SK-N-SH (cell line): ENCODE data around the gene MARS1. TPM values are rescaled to one million over a fixed set of nuclear protein-coding genes. Genes with fewer than 3 reads are reported as not detected.
"Not testable (repeated sequence)": the region's sequence is repeated elsewhere in the genome, so short reads cannot be mapped to it uniquely, and the experiment has no call there.

Experiments
- CTCF ChIA-PET: fragments of 300-600, 350-600 bp; formaldehyde crosslinking; extraction: SDS; loops from one replicate; lab custom pipeline; 2021; lab: Yijun Ruan, JAX
- POLR2A ChIA-PET: fragments of 350-600 bp; sonication (Branson Sonifier 250); formaldehyde crosslinking; extraction: SDS; loops from one replicate; lab custom pipeline; 2020; ENCODE audit warnings: antibody characterized with exemption, inconsistent platforms; lab: Yijun Ruan, JAX
- DNase-seq: peaks from one replicate; pipeline ENCODE4 v3.0.0; 2012
- H2AFZ ChIP-seq: fragments of 200-600 bp; sonication (generic); 2 replicates; pipeline ENCODE4 v1.8.1; 2016; ENCODE audit warnings: antibody characterized with exemption, mild to moderate bottlenecking, low read depth
- H3F3A ChIP-seq: fragments of 200-600 bp; sonication (generic); replicated peaks from 2 replicates; pipeline ENCODE3; 2016; ENCODE audit warnings: antibody characterized with exemption, mild to moderate bottlenecking; ENCODE audit not compliant: insufficient read depth
- H3K27ac ChIP-seq, 2 experiments: fragments of 200-500 bp in 1 of 2; fragments of 200-600 bp in 1 of 2; sonication (Bioruptor generic) in 1 of 2; sonication (generic), shearing (Covaris generic) in 1 of 2; 2 replicates each; pipeline versions ENCODE4 v1.5.1 to v1.6.1; 2014 to 2016; ENCODE audit warnings: low read depth in 2 of 2, inconsistent platforms in 1 of 2, low read length in 1 of 2, mild to moderate bottlenecking in 1 of 2, mixed read lengths in 1 of 2
- H3K27me3 ChIP-seq: fragments of 200-600 bp; sonication (generic), shearing (Covaris generic); 2 replicates; pipeline ENCODE4 v1.6.1; 2016; ENCODE audit warnings: mixed run types; ENCODE audit not compliant: insufficient read depth
- H3K36me3 ChIP-seq, 2 experiments: fragments of 200-500 bp in 1 of 2; fragments of 200-600 bp in 1 of 2; sonication (Bioruptor generic) in 1 of 2; sonication (generic) in 1 of 2; replicated peaks in 1 of 2; 2 replicates each; pipeline versions ENCODE3 to v1.5.1; 2014 to 2016; ENCODE audit warnings: low read length in 1 of 2, mild to moderate bottlenecking in 1 of 2; ENCODE audit not compliant: insufficient read depth in 2 of 2, control insufficient read depth in 1 of 2
- H3K4me1 ChIP-seq, 2 experiments: fragments of 200-500 bp in 1 of 2; fragments of 200-600 bp in 1 of 2; sonication (Bioruptor generic) in 1 of 2; sonication (generic), shearing (Covaris generic) in 1 of 2; 2 replicates each; pipeline versions ENCODE4 v1.5.1 to v1.6.1; 2014 to 2016; ENCODE audit warnings: low read depth in 1 of 2, low read length in 1 of 2, mixed run types in 1 of 2; ENCODE audit not compliant: insufficient read depth in 2 of 2, control insufficient read depth in 1 of 2
- H3K4me2 ChIP-seq: fragments of 200-600 bp; sonication (generic), shearing (Covaris generic); 2 replicates; pipeline ENCODE4 v1.6.1; 2017; ENCODE audit warnings: mixed run types
- H3K4me3 ChIP-seq, 2 experiments: fragments of 200-500 bp in 1 of 2; fragments of 200-600 bp in 1 of 2; sonication (Bioruptor generic) in 1 of 2; sonication (generic), shearing (Covaris generic) in 1 of 2; 2 replicates each; pipeline versions ENCODE4 v1.5.1 to v1.8.1; 2014 to 2016; ENCODE audit warnings: low read depth in 2 of 2, inconsistent platforms in 1 of 2, low read length in 1 of 2, mild to moderate bottlenecking in 1 of 2, mixed read lengths in 1 of 2, moderate library complexity in 1 of 2
- H3K79me2 ChIP-seq: fragments of 200-600 bp; sonication (generic); 2 replicates; pipeline ENCODE4 v1.8.1; 2017; ENCODE audit warnings: mild to moderate bottlenecking; ENCODE audit not compliant: insufficient read depth
- H3K9ac ChIP-seq: fragments of 200-600 bp; sonication (generic); 2 replicates; pipeline ENCODE4 v1.6.1; 2017; ENCODE audit warnings: mixed run types
- H3K9me2 ChIP-seq: fragments of 200-600 bp; sonication (generic); 2 replicates; pipeline ENCODE4 v1.6.1; 2017; ENCODE audit warnings: mixed run types
- H3K9me3 ChIP-seq: fragments of 200-600 bp; sonication (generic); 2 replicates; pipeline ENCODE4 v1.6.1; 2017; ENCODE audit warnings: mixed run types, mild to moderate bottlenecking, moderate library complexity
- H4K20me1 ChIP-seq: fragments of 200-600 bp; sonication (generic); 2 replicates; pipeline ENCODE4 v1.6.1; 2017; ENCODE audit warnings: mild to moderate bottlenecking, mixed run types; ENCODE audit not compliant: insufficient read depth
- ELF1 ChIP-seq: IDR thresholded peaks from 2 replicates; pipeline ENCODE4 v1.4.0; 2012
- EP300 ChIP-seq, 2 experiments: IDR thresholded peaks; 2 replicates each; pipeline versions ENCODE4 v1.4.0 to v1.6.1; 2012; ENCODE audit warnings: borderline replicate concordance in 1 of 2, low read depth in 1 of 2, low read length in 1 of 2
- FOSL2 ChIP-seq: IDR thresholded peaks from 2 replicates; pipeline ENCODE4 v1.4.0; 2012; ENCODE audit warnings: low read depth, mild to moderate bottlenecking, moderate library complexity, borderline replicate concordance
- FOXJ3 ChIP-seq: sonication (generic); formaldehyde crosslinking; IDR thresholded peaks from 2 replicates; pipeline ENCODE4 v1.5.1; 2020; ENCODE audit warnings: mild to moderate bottlenecking, missing genetic modification reagents
- GABPA ChIP-seq: IDR thresholded peaks from 2 replicates; pipeline ENCODE4 v1.4.0; 2012; ENCODE audit warnings: low read depth, mild to moderate bottlenecking
- JUND ChIP-seq: IDR thresholded peaks from 2 replicates; pipeline ENCODE4 v1.4.0; 2012
- RCOR1 ChIP-seq: fragments of 150-350 bp; IDR thresholded peaks from 2 replicates; pipeline ENCODE4 v1.6.1; 2017; ENCODE audit warnings: antibody characterized with exemption, low read length
- RXRA ChIP-seq: IDR thresholded peaks from 2 replicates; pipeline ENCODE4 v1.4.0; 2012; ENCODE audit warnings: low read depth, mild to moderate bottlenecking, borderline replicate concordance
- SMC3 ChIP-seq: IDR thresholded peaks from 2 replicates; pipeline ENCODE4 v1.6.1; 2012; ENCODE audit warnings: low read depth, low read length, improper control_type of control experiment
- TEAD4 ChIP-seq: IDR thresholded peaks from 2 replicates; pipeline ENCODE4 v1.4.0; 2012; ENCODE audit warnings: mild to moderate bottlenecking, borderline replicate concordance; ENCODE audit not compliant: insufficient read depth
- WGBS: methylation state at CpG from one replicate; pipeline ENCODE4 v1.1.6; 2017; ENCODE audit warnings: low lambda C conversion rate; 5-methylcytosine and 5-hydroxymethylcytosine counted together
- polyA plus RNA-seq, 3 experiments: library from polyadenylated mRNA; depleted of rRNA; stranded (reverse); fragments of >200 nt; gene quantifications; 2 replicates each; pipeline ENCODE4 v1.2.3, GENCODE V29; 2012
- TF ChIP-seq, protein P1 (sequence below): IDR thresholded peaks from 2 replicates; pipeline ENCODE4 v1.4.0; 2012; ENCODE audit warnings: low read depth, borderline replicate concordance
- TF ChIP-seq, protein P2 (sequence below): IDR thresholded peaks from 2 replicates; pipeline ENCODE4 v1.6.1; 2012; ENCODE audit warnings: mild to moderate bottlenecking, low read depth, low read length, moderate library complexity

Gene MARS1
- polyA plus RNA-seq, 1 of the 3 experiments (the other 2 are of a cell fraction) = 158 TPM

DNA sequence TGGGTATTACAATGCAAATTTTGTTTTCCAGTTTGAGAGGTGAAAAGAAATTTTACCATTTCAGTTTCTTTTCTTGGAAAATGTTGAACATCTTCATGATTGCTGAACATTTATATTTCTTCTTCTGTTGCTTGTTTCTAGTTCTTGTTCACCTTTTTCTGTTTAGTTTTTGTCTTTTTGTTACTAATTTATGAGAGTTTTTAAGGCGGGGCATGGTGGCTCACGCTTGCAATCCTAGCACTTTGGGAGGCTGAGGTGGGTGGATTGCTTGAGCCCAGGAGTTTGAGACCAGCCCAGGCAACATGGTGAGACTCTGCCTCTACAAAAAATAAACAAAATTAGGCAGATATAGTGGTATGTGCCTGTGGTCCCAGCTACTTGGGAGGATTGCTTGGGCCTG, 72.6 kb downstream of the MARS1 start:
- no peak overlapping the region for H3K9ac ChIP-seq
- TF ChIP-seq FOXJ3 (CRISPR knock-in tag) (no peak), ELF1 (no peak), GABPA (no peak), RXRA (no peak), JUND (no peak), RCOR1 (no peak), EP300 (IDR thresholded peaks at IDR 0.05; ENCODE audit: borderline replicate concordance in 1 of 2, low read depth in 1 of 2, low read length in 1 of 2) (no peak), TEAD4 (no peak), SMC3 (no peak)
- TF ChIP-seq, protein P1, sequence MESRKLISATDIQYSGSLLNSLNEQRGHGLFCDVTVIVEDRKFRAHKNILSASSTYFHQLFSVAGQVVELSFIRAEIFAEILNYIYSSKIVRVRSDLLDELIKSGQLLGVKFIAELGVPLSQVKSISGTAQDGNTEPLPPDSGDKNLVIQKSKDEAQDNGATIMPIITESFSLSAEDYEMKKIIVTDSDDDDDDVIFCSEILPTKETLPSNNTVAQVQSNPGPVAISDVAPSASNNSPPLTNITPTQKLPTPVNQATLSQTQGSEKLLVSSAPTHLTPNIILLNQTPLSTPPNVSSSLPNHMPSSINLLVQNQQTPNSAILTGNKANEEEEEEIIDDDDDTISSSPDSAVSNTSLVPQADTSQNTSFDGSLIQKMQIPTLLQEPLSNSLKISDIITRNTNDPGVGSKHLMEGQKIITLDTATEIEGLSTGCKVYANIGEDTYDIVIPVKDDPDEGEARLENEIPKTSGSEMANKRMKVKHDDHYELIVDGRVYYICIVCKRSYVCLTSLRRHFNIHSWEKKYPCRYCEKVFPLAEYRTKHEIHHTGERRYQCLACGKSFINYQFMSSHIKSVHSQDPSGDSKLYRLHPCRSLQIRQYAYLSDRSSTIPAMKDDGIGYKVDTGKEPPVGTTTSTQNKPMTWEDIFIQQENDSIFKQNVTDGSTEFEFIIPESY = no peak
- TF ChIP-seq, protein P2, sequence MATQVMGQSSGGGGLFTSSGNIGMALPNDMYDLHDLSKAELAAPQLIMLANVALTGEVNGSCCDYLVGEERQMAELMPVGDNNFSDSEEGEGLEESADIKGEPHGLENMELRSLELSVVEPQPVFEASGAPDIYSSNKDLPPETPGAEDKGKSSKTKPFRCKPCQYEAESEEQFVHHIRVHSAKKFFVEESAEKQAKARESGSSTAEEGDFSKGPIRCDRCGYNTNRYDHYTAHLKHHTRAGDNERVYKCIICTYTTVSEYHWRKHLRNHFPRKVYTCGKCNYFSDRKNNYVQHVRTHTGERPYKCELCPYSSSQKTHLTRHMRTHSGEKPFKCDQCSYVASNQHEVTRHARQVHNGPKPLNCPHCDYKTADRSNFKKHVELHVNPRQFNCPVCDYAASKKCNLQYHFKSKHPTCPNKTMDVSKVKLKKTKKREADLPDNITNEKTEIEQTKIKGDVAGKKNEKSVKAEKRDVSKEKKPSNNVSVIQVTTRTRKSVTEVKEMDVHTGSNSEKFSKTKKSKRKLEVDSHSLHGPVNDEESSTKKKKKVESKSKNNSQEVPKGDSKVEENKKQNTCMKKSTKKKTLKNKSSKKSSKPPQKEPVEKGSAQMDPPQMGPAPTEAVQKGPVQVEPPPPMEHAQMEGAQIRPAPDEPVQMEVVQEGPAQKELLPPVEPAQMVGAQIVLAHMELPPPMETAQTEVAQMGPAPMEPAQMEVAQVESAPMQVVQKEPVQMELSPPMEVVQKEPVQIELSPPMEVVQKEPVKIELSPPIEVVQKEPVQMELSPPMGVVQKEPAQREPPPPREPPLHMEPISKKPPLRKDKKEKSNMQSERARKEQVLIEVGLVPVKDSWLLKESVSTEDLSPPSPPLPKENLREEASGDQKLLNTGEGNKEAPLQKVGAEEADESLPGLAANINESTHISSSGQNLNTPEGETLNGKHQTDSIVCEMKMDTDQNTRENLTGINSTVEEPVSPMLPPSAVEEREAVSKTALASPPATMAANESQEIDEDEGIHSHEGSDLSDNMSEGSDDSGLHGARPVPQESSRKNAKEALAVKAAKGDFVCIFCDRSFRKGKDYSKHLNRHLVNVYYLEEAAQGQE = no peak
- 95% methylated on average over 2 of the region's 2 CpGs for WGBS
- no peak overlapping the region for H3K4me2 ChIP-seq
- DNase-seq = no peak
- H3K79me2 ChIP-seq = peaks cover 6% of the 10 kb centered on the region; the same call in 1 of the 2 replicates
- no peaks in the 10 kb centered on the region for H3K9me3 ChIP-seq
- H3K27ac ChIP-seq = no peak overlapping the region
- H3F3A ChIP-seq = no peaks in the 10 kb centered on the region
- H3K36me3 ChIP-seq = peaks cover 6 to 15% of the 10 kb centered on the region in 2 experiments
- H3K9me2 ChIP-seq = no peaks in the 10 kb centered on the region
- H3K4me1 ChIP-seq = 0 out of 4 replicates have a peak, but pooled peaks cover 0 to 4% of the 10 kb centered on the region in 2 experiments
- no peaks in the 10 kb centered on the region for H4K20me1 ChIP-seq
- ChIA-PET CTCF (interaction anchor here (1.6 to 7.3 kb wide), 3 partner anchors 11 to 26 kb away, joined by 4 to 46 read pairs (median 6); no protein-coding TSS in a partner anchor), POLR2A (no interaction called here)
- H3K4me3 ChIP-seq = no peak overlapping the region
- H3K27me3 ChIP-seq = no peaks in the 10 kb centered on the region
- H2AFZ ChIP-seq = no peak overlapping the region

- peaks cover 6 to 15% of the 10 kb centered on the region in 2 experiments for H3K36me3 ChIP-seq
- H3F3A ChIP-seq, H3K27ac ChIP-seq, H3K9me2 ChIP-seq, DNase-seq, H3K9ac ChIP-seq, H3K4me3 ChIP-seq, H4K20me1 ChIP-seq, POLR2A ChIA-PET, H3K4me2 ChIP-seq, H3K79me2 ChIP-seq, H3K4me1 ChIP-seq, H3K9me3 ChIP-seq, H2AFZ ChIP-seq, H3K27me3 ChIP-seq: not testable (repeated sequence)
- CTCF ChIA-PET = interaction anchor here (1.6 to 7.3 kb wide), 3 partner anchors 22 to 71 kb away, joined by 4 to 46 read pairs (median 14); partner anchors contain the start of gene B4GALNT1
- WGBS = 50% methylated on average over 1 of the region's 1 CpG
- peak; percentile 51 for TF ChIP-seq FOSL2
Measured at GRCh38 chr12:57561117-57561516, 73.2 kb downstream of the MARS1 start.
